Breast epithelium (tissue), 4 donors: ENCODE data around the gene FHOD1. TPM values are rescaled to one million over a fixed set of nuclear protein-coding genes. Genes with fewer than 3 reads are reported as not detected.

ENCODE experiments used
- DNase-seq, 2 donors: peaks; one replicate each; pipeline ENCODE4 v3.0.0-alpha.2; 2019; ENCODE audit warnings: low spot score in 2 of 2
- H3K27ac ChIP-seq, 2 donors: fragments of 200-600 bp; sonication (generic) in 1 of 2; one replicate each; pipeline ENCODE4 v1.5.1; 2016 to 2019; ENCODE audit warnings: mild to moderate bottlenecking in 1 of 2
- H3K27me3 ChIP-seq, 2 donors: fragments of 200-600 bp; sonication (generic) in 1 of 2; one replicate each; pipeline versions ENCODE4 v1.5.1 to v1.6.0; 2017 to 2019; ENCODE audit warnings: control low read depth in 1 of 2, mild to moderate bottlenecking in 1 of 2
- H3K36me3 ChIP-seq: fragments of 200-600 bp; one replicate; pipeline ENCODE4 v1.5.1; 2019
- H3K4me1 ChIP-seq, 2 donors: fragments of 200-600 bp; sonication (generic); one replicate each; pipeline ENCODE4 v1.5.1; 2016 to 2019; ENCODE audit warnings: control low read depth in 1 of 2
- H3K4me3 ChIP-seq, 3 donors: fragments of 200-600 bp; sonication (generic); 1 replicate in 2 of 3; 2 replicates in 1 of 3; pipeline ENCODE4 v1.5.1; 2016 to 2019; ENCODE audit warnings: mild to moderate bottlenecking in 3 of 3, moderate library complexity in 2 of 3
- H3K9me3 ChIP-seq, 2 donors: fragments of 200-600 bp; sonication (generic) in 1 of 2; one replicate each; pipeline ENCODE4 v1.5.1; 2016 to 2019; ENCODE audit warnings: control low read depth in 1 of 2
- CTCF ChIP-seq, 3 donors: fragments of 450-650 bp; IDR thresholded peaks; one replicate each; pipeline ENCODE4 v1.5.1; 2016 to 2017; ENCODE audit warnings: antibody characterized with exemption in 3 of 3, mild to moderate bottlenecking in 3 of 3, moderate library complexity in 3 of 3
- POLR2A ChIP-seq: fragments of 450-650 bp; IDR thresholded peaks from one replicate; pipeline ENCODE4 v1.6.1; 2016; ENCODE audit warnings: antibody characterized with exemption, mild to moderate bottlenecking, moderate library complexity
- POLR2AphosphoS5 ChIP-seq, 3 donors: sonication (generic); formaldehyde crosslinking; IDR thresholded peaks; one replicate each; pipeline ENCODE4 v1.6.1; 2017; ENCODE audit warnings: antibody characterized with exemption in 3 of 3
- intact Hi-C: fragments of 100-400 bp; cut with DNase I; formaldehyde crosslinking; loops from one replicate; pipeline ENCODE4 v1.15.1; 2023; ENCODE audit warnings: low total_unique reads
- total RNA-seq, 3 donors: library from RNA; depleted of rRNA; stranded (reverse); fragments of >200 nt; gene quantifications; one replicate each; pipeline ENCODE4 v1.1.0, GENCODE V29; 2016

FHOD1 gene
- total RNA-seq, 3 donors from 2014 or later: 19.3 to 25.9 (median 22.6) TPM

- TF ChIP-seq CTCF (IDR thresholded peaks at IDR 0.05) (no peak), POLR2A (no peak), POLR2AphosphoS5 (IDR thresholded peaks at IDR 0.05) (no peak)
- Histone ChIP-seq H3K36me3 (no peaks in the 10 kb centered on the region), H3K4me3 (no peak overlapping the region)
Measured at GRCh38 chr16:67216612-67217490, 30.4 kb downstream of the FHOD1 start.

GRCh38 chr16:67215706-67216105, 31.6 kb downstream of the FHOD1 start:
- Histone ChIP-seq H3K27me3 (no peaks in the 10 kb centered on the region), H3K36me3 (no peaks in the 10 kb centered on the region), H3K4me3 (no peak overlapping the region), H3K4me1 (no peaks in the 10 kb centered on the region), H3K27ac (no peak overlapping the region), H3K9me3 (no peaks in the 10 kb centered on the region)
- intact Hi-C loops: no loop called here
- TF ChIP-seq POLR2AphosphoS5 (IDR thresholded peaks at IDR 0.05): no peak
- TF ChIP-seq CTCF (IDR thresholded peaks at IDR 0.05): no peak
- TF ChIP-seq POLR2A: no peak
- DNase-seq: no peak

More at GRCh38 chr16:67216612-67217490, 30.4 kb downstream of the FHOD1 start:
- no peaks in the 10 kb centered on the region for H3K4me1 ChIP-seq
- DNase-seq: no peak
- no peaks in the 10 kb centered on the region for H3K9me3 ChIP-seq
- H3K27ac ChIP-seq: no peak overlapping the region
- intact Hi-C loops: no loop called here
- no peaks in the 10 kb centered on the region for H3K27me3 ChIP-seq

GRCh38 chr16:67213197-67214019, 33.9 kb downstream of the FHOD1 start:
- no peak overlapping the region for H3K4me3 ChIP-seq
- H3K27ac ChIP-seq: no peak overlapping the region
- intact Hi-C loops: no loop called here
- H3K36me3 ChIP-seq: no peaks in the 10 kb centered on the region
- H3K27me3 ChIP-seq: no peaks in the 10 kb centered on the region
- no peak for DNase-seq
- TF ChIP-seq CTCF (IDR thresholded peaks at IDR 0.05) (no peak), POLR2A (no peak), POLR2AphosphoS5 (IDR thresholded peaks at IDR 0.05) (no peak)
- H3K4me1 ChIP-seq: no peaks in the 10 kb centered on the region
- no peaks in the 10 kb centered on the region for H3K9me3 ChIP-seq

- H3K9me3 ChIP-seq: no peaks in the 10 kb centered on the region
- H3K4me3 ChIP-seq: no peak overlapping the region
- no peaks in the 10 kb centered on the region for H3K4me1 ChIP-seq
- no peak overlapping the region for H3K27ac ChIP-seq
- H3K36me3 ChIP-seq: no peaks in the 10 kb centered on the region
- no peak for DNase-seq
- intact Hi-C loops: no loop called here
- no peak for TF ChIP-seq POLR2A
- TF ChIP-seq CTCF (IDR thresholded peaks at IDR 0.05): no peak
- TF ChIP-seq POLR2AphosphoS5 (IDR thresholded peaks at IDR 0.05): no peak
- no peaks in the 10 kb centered on the region for H3K27me3 ChIP-seq
Measured at GRCh38 chr16:67212766-67213165, 34.5 kb downstream of the FHOD1 start.

GRCh38 chr16:67211674-67212073, 35.6 kb downstream of the FHOD1 start:
- intact Hi-C loops: no loop called here
- H3K27me3 ChIP-seq: no peaks in the 10 kb centered on the region
- TF ChIP-seq POLR2A (no peak), CTCF (IDR thresholded peaks at IDR 0.05) (no peak), POLR2AphosphoS5 (IDR thresholded peaks at IDR 0.05) (no peak)
- DNase-seq: no peak
- no peaks in the 10 kb centered on the region for H3K4me1 ChIP-seq
- H3K27ac ChIP-seq: no peak overlapping the region
- H3K36me3 ChIP-seq: no peaks in the 10 kb centered on the region
- H3K4me3 ChIP-seq: no peak overlapping the region
- no peaks in the 10 kb centered on the region for H3K9me3 ChIP-seq
